ENCODE data around the gene UBR7. TPM values are rescaled to one million over a fixed set of nuclear protein-coding genes. Genes with fewer than 3 reads are reported as not detected.

The UBR7 gene
- total and polyA plus RNA-seq, 9 donors, result 12.1 to 33.3 (median 20.5) TPM

DNA sequence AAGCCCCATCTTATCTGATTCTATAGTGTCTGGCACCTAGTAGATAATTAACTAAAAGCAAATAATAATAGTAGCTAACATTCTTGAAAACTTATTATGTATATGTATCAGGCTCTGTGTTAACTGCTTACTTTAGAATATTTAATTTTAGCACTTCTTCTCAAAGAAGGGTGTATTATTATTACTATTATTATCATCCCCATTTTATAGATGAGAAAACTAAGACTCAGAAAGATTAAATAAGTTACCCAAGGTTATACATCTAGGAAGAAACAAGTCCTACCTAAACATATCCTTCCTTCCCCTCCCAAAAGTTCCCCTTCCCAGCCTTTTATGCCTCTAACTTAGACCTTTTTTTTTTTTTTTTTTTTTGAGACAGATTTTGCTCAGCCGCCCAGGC lies 61.4 kb downstream of the UBR7 start:
- intact Hi-C loops (cut with DNase I), result no loop called here
- Histone ChIP-seq H3K27me3 (no peaks in the 10 kb centered on the region), H3K9me3 (no peaks in the 10 kb centered on the region), H3K27ac (no peak overlapping the region), H3K4me1 (ENCODE audit: insufficient read depth) (no peaks in the 10 kb centered on the region), H3K4me3 (no peak overlapping the region), H3K36me3 (no peaks in the 10 kb centered on the region)
- DNase-seq, result no peak
- TF ChIP-seq EP300 (IDR thresholded peaks at IDR 0.05), result no peak
- no peak for TF ChIP-seq POLR2A (IDR thresholded peaks at IDR 0.05)
- TF ChIP-seq CTCF (IDR thresholded peaks at IDR 0.05), result no peak
- 96 to 100% (median 97%) methylated on average over 1 of the region's 1 CpG for WGBS, 3 donors

GRCh38 chr14:93269341-93270068 lies 62.4 kb downstream of the UBR7 start:
- Histone ChIP-seq H3K27me3 (no peaks in the 10 kb centered on the region), H3K9me3 (no peaks in the 10 kb centered on the region), H3K4me3 (no peak overlapping the region), H3K36me3 (no peaks in the 10 kb centered on the region), H3K4me1 (ENCODE audit: insufficient read depth) (no peaks in the 10 kb centered on the region), H3K27ac (no peak overlapping the region)
- TF ChIP-seq CTCF (IDR thresholded peaks at IDR 0.05) (no peak), POLR2A (IDR thresholded peaks at IDR 0.05) (no peak), EP300 (IDR thresholded peaks at IDR 0.05) (no peak)
- DNase-seq, result no peak
- intact Hi-C loops (cut with DNase I), result no loop called here
- WGBS, 3 donors, result 76 to 84% (median 83%) methylated on average over 10 of the region's 10 CpGs

- TF ChIP-seq CTCF (IDR thresholded peaks at IDR 0.05) (no peak), POLR2A (IDR thresholded peaks at IDR 0.05) (no peak), EP300 (IDR thresholded peaks at IDR 0.05) (no peak)
- intact Hi-C loops (cut with DNase I), result no loop called here
- H3K27me3 ChIP-seq, result no peaks in the 10 kb centered on the region
- 66 to 72% (median 70%) methylated on average over 6 of the region's 6 CpGs for WGBS, 3 donors
- no peak for DNase-seq
- H3K9me3 ChIP-seq, result no peaks in the 10 kb centered on the region
- no peak overlapping the region for H3K27ac ChIP-seq
- H3K4me1 ChIP-seq (ENCODE audit: insufficient read depth), result no peaks in the 10 kb centered on the region
- H3K4me3 ChIP-seq, result no peak overlapping the region
- no peaks in the 10 kb centered on the region for H3K36me3 ChIP-seq
These were observed 64.1 kb downstream of the UBR7 start for GRCh38 chr14:93271111-93271510.

GRCh38 chr14:93274055-93274806 lies 67.2 kb downstream of the UBR7 start:
- WGBS, 3 donors, result 94 to 96% (median 96%) methylated on average over 3 of the region's 3 CpGs
- no peak overlapping the region for H3K4me3 ChIP-seq
- no peak for TF ChIP-seq EP300 (IDR thresholded peaks at IDR 0.05)
- TF ChIP-seq CTCF (IDR thresholded peaks at IDR 0.05), result no peak
- TF ChIP-seq POLR2A (IDR thresholded peaks at IDR 0.05), result no peak

More at GRCh38 chr14:93274055-93274806, 67.2 kb downstream of the UBR7 start:
- no peak for DNase-seq
- Histone ChIP-seq H3K36me3 (no peaks in the 10 kb centered on the region), H3K4me1 (ENCODE audit: insufficient read depth) (no peaks in the 10 kb centered on the region), H3K27ac (no peak overlapping the region), H3K27me3 (no peaks in the 10 kb centered on the region), H3K9me3 (no peaks in the 10 kb centered on the region)
- intact Hi-C loops (cut with DNase I), result no loop called here

Data from ovary (tissue), 9 donors.